Left ventricle myocardium inferior (tissue), 1 donor: ENCODE measurements around the gene ZNF654. TPM values are rescaled to one million over a fixed set of nuclear protein-coding genes. Genes with fewer than 3 reads are reported as not detected.

Source experiments
- DNase-seq: peaks from one replicate; pipeline ENCODE4 v3.0.0-alpha.2; 2020
- H3K27ac ChIP-seq: fragments of 200-600 bp; replicated peaks from 2 replicates; pipeline ENCODE4 v1.8.0; 2021
- H3K27me3 ChIP-seq: fragments of 200-600 bp; 2 replicates; pipeline ENCODE4 v1.8.0; 2021; ENCODE audit warnings: low read depth
- H3K36me3 ChIP-seq: fragments of 200-600 bp; 2 replicates; pipeline ENCODE4 v1.8.0; 2021
- H3K4me1 ChIP-seq: fragments of 200-600 bp; 2 replicates; pipeline ENCODE4 v1.8.0; 2021
- H3K4me3 ChIP-seq: fragments of 200-600 bp; 2 replicates; pipeline ENCODE4 v1.8.0; 2021; ENCODE audit warnings: mild to moderate bottlenecking, moderate library complexity
- H3K9me3 ChIP-seq: fragments of 200-600 bp; replicated peaks from 2 replicates; pipeline ENCODE4 v1.8.0; 2021
- CTCF ChIP-seq: fragments of 200-600 bp; IDR thresholded peaks from 2 replicates; pipeline ENCODE4 v1.8.0; 2021; ENCODE audit warnings: antibody characterized with exemption, mild to moderate bottlenecking, borderline replicate concordance
- intact Hi-C: fragments of 100-400 bp; cut with micrococcal nuclease; formaldehyde crosslinking; loops from one replicate; pipeline ENCODE4 v1.11.0; 2022
- total RNA-seq: library from RNA; stranded (reverse); fragmentation: NEBNext Ultra II Directional; extraction: Animal tissue kit (Norgen Biotek cat#: 25700); gene quantifications from one replicate; pipeline ENCODE4 v1.2.1, GENCODE V29; 2021
- donor health status: DM: no; HTN: yes; CAD: no; lungs with severe emphysema.

The ZNF654 gene
- total RNA-seq, 1 donor from 2014 or later, result 9.9 TPM

GRCh38 chr3:88028876-88029275 is 30.2 kb upstream of the ZNF654 start:
- DNase-seq, result no peak
- Histone ChIP-seq H3K27ac (no peak overlapping the region), H3K27me3 (no peaks in the 10 kb centered on the region), H3K36me3 (no peaks in the 10 kb centered on the region), H3K4me1 (peaks cover 20% of the 10 kb centered on the region), H3K9me3 (peaks cover 41% of the 10 kb centered on the region), H3K4me3 (no peak overlapping the region)
- TF ChIP-seq CTCF, result no peak
- intact Hi-C loops, result no loop called here

GRCh38 chr3:88030210-88030609 is 28.8 kb upstream of the ZNF654 start:
- Histone ChIP-seq H3K4me1 (peaks cover 20% of the 10 kb centered on the region), H3K4me3 (peak overlapping the region; percentile 37), H3K9me3 (peaks cover 38% of the 10 kb centered on the region), H3K36me3 (no peaks in the 10 kb centered on the region), H3K27me3 (no peaks in the 10 kb centered on the region), H3K27ac (no peak overlapping the region)
- intact Hi-C loops, result no loop called here
- no peak for TF ChIP-seq CTCF
- no peak for DNase-seq

GRCh38 chr3:88031642-88032077 is 27.4 kb upstream of the ZNF654 start:
- intact Hi-C loops, result no loop called here
- Histone ChIP-seq H3K36me3 (no peaks in the 10 kb centered on the region), H3K4me1 (peaks cover 20% of the 10 kb centered on the region), H3K27ac (peak overlapping the region; percentile 56), H3K9me3 (peaks cover 24% of the 10 kb centered on the region), H3K4me3 (peak overlapping the region; percentile 58), H3K27me3 (no peaks in the 10 kb centered on the region)
- no peak for DNase-seq
- no peak for TF ChIP-seq CTCF

- no peak for TF ChIP-seq CTCF
- no peaks in the 10 kb centered on the region for H3K36me3 ChIP-seq
- H3K4me1 ChIP-seq, result peaks cover 20% of the 10 kb centered on the region
- H3K9me3 ChIP-seq, result peaks cover 18% of the 10 kb centered on the region
- DNase-seq, result no peak
- no peaks in the 10 kb centered on the region for H3K27me3 ChIP-seq
- intact Hi-C loops, result no loop called here
- peak overlapping the region; percentile 58 for H3K4me3 ChIP-seq
- H3K27ac ChIP-seq, result peak overlapping the region; percentile 56
Observed at GRCh38 chr3:88032245-88032644, 26.8 kb upstream of the ZNF654 start.

- TF ChIP-seq CTCF, result no peak
- Histone ChIP-seq H3K27me3 (no peaks in the 10 kb centered on the region), H3K36me3 (no peaks in the 10 kb centered on the region), H3K9me3 (peaks cover 9% of the 10 kb centered on the region), H3K4me1 (peaks cover 20% of the 10 kb centered on the region), H3K4me3 (no peak overlapping the region), H3K27ac (no peak overlapping the region)
- no peak for DNase-seq
- intact Hi-C loops, result no loop called here
Observed at GRCh38 chr3:88033079-88033478, 26.0 kb upstream of the ZNF654 start.

- intact Hi-C loops, result no loop called here
- Histone ChIP-seq H3K36me3 (no peaks in the 10 kb centered on the region), H3K27me3 (no peaks in the 10 kb centered on the region), H3K9me3 (peaks cover 2% of the 10 kb centered on the region), H3K27ac (no peak overlapping the region), H3K4me1 (peaks cover 20% of the 10 kb centered on the region), H3K4me3 (no peak overlapping the region)
- no peak for DNase-seq
- TF ChIP-seq CTCF, result no peak
Observed at GRCh38 chr3:88033808-88034207, 25.2 kb upstream of the ZNF654 start.
